SHP77 (cell line): ENCODE data around the gene FAM131B.

Experiments used
- DNase-seq, 2 experiments: peaks; one replicate each; lab custom pipeline; 2025; lab: John Stamatoyannopoulos, UW

Gene FAM131B

GRCh38 chr7:143382126-143382790 lies 19.7 kb upstream of the FAM131B start:
- DNase-seq: no peak

GRCh38 chr7:143381427-143382125 lies 19.1 kb upstream of the FAM131B start:
- DNase-seq: no peak

GRCh38 chr7:143380646-143381426 lies 18.3 kb upstream of the FAM131B start, which contains the start of gene ZYX:
Gene ZYX (plus strand): TSS chr7:143381345. CDS start chr7:143381572, 227 bp downstream.
- peak; percentile 76 to 87 for DNase-seq

DNA sequence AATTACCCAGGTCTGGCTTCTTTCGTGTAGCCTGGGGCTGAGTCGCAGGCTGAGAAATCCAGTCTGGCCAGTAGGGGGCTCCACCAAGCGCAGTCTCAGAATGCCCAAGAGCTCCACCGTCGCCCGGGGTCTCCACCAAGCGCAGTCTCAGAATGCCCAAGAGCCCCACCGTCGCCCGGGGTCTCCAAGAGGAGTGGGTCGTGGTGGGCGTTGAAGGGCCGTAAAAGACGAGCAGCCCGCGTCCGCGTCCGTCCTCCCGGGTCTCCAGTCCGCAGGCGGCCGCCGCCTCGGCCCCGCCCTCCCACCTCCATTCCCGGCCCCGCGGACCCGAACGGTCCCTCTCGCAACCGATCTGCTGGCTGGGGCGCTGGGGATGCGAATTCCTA lies 17.7 kb upstream of the FAM131B start:
- peak; percentile 44 to 64 for DNase-seq

DNA sequence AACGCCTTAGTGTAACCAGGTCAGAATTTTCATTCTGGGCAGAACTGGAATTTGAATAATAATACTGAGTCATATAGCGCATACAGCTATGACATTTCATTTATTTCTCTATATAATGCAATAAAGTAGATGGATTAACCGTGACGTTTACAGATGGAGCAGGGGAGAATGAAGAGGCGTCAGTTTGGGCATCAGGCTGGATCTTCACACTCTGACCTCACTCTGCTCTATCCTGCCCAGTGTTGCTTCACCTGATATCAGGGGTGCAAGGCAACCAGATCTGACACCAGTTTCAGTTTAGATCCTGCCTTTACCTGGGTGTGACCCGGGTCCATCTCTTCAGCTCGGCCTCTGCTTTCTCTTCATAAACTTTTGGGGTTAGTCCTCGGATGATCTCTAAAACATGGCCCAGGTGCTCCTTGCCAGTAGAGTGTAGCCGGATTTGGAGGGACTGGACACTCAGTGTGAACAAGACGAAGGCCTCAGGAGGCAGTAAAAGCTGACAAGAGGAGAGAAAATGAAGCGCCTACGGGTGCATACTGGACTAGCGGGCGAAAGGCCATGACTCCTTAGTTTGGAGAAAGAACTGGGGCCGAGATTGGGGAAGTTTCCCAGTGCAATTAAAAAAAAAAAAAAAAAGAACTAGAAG lies 17.2 kb upstream of the FAM131B start:
- no peak for DNase-seq

DNA sequence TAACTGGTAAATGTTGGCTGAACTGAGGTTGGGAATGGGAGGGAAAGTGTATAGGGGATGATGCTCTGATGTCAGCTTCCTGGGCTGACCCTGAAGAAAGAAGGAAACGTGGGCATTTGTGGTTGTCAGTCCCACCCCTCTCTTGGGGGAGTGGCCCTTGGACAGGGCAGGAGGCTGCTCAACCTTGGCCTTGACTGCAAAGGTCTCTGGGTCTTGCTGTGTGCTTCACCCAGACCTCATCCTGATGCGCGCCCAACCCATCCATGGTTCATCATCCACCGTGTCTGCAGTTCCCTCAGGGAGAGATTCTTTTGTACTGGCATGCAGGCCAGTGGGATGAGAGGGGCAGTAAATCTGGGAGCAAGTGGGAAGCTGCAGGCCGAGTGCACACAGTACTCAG lies 13.9 kb upstream of the FAM131B start:
- no peak for DNase-seq

DNA sequence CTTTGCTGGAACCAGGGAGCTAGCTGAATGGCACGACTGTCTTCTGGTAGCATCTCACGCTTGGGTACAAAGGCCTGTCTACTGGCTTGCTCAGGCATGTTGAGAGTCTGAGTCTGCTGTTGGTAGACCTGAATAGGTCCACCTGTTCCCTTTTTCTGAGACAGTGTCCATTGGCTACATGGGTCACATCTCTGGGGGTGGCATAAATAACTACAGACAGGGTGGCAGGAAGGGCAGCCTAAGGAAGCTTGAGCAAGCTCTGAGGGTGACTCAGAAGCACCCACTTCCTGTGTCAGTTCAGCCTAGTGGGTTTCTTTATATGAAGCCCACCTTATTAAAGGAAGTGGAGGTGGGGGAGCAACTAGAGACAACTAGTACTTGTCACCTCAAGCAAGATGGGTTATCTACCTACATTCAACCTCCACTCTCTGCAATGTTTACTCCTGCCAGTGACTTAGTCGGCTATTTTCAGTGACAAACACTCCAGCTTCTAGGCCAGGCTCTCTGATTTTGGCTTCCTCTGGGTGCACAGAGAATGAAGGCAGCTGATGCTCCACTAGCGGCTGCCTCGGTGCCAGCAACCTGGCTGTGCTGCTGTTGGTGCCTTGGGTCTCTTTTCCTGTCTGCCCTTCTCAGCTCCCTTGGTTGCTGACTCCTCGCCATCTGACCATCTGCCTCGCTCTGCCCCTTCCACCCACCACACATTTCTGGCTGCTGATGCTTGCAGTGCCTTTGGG lies 13.0 kb upstream of the FAM131B start:
- no peak for DNase-seq

DNA sequence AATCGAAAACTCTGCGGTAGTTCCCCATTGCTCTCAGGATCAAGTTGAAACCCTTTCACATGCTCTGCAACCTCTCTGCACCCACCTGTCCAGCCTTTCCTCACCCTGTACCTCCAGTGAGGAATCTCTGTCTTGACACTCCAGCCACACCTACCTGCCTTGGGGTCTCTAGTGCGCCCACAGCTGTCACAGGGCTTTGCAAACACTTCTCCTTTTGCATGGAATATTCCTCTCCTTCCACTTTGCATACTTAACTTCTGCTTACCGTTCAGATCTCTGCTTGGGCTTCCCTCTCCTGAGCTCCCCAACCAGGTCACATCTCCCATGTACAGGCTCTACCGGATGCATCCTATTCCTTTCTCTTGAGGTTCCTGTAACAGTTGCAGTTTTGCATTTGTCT lies 12.0 kb upstream of the FAM131B start:
- no peak for DNase-seq

- DNase-seq: no peak
These were observed 10.8 kb upstream of the FAM131B start for GRCh38 chr7:143373255-143373794.

GRCh38 chr7:143372070-143372469 lies 9.6 kb upstream of the FAM131B start:
- peak in 1 of 2 experiments; percentile 37 for DNase-seq

- DNase-seq: no peak
These were observed 7.5 kb upstream of the FAM131B start for GRCh38 chr7:143369678-143370651.

GRCh38 chr7:143368387-143368786 lies 5.9 kb upstream of the FAM131B start:
- no peak for DNase-seq

GRCh38 chr7:143367972-143368371 lies 5.5 kb upstream of the FAM131B start:
- DNase-seq: peak; percentile 21 to 62

GRCh38 chr7:143363016-143363937 lies 764 bp upstream of the FAM131B start:
- DNase-seq: no peak

DNA sequence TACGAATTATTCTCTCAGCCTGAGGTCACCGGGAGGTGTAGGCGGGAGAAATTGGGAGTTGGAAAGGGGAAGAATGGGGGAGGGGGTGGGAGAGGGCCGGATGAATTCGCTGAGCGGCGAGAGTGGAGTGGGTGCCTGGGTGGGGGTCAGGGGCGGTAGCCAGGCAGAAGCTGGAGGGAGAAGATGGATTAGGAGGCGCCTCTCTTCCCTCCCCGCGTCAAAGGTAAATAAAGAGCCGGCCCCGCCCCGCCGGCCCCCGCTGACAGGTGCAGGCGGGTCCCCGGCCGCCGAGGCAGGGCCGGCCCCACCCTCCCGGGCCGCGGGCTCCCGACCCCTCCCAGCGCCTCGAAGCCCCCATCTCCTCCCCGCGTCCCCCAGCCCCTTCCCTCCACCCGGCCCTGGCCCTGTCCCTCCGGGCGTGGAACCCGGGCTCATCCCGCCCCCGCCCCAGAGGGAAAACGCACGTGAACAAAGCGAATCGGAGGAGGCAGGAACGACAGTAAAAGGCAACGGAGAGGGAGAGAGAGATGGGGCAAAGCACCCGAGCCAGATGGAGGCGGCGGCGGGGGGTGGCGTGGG lies 872 bp downstream of the FAM131B start:
- no peak for DNase-seq

- no peak for DNase-seq
These were observed 1.5 kb downstream of the FAM131B start for GRCh38 chr7:143360788-143361551.

- no peak for DNase-seq
These were observed 2.7 kb downstream of the FAM131B start for GRCh38 chr7:143359771-143360353.
